HepG2 (cell line): ENCODE measurements around the gene SH2B2. TPM values are rescaled to one million over a fixed set of nuclear protein-coding genes. Genes with fewer than 3 reads are reported as not detected.
A peak's percentile ranks its signal among the peaks of the same experiment; 100 is the strongest.

Experiments used
- CSRNP1 ChIP-seq: sonication (generic); formaldehyde crosslinking; IDR thresholded peaks from 2 replicates; pipeline ENCODE4 v1.8.1; 2023; ENCODE audit warnings: mild to moderate bottlenecking, missing genetic modification reagents
- ETV5 ChIP-seq: IDR thresholded peaks from 2 replicates; pipeline ENCODE4 v1.6.1; 2018; ENCODE audit warnings: missing biosample characterization, missing genetic modification reagents, inconsistent platforms, borderline replicate concordance
- GLMP ChIP-seq: sonication (generic); formaldehyde crosslinking; IDR thresholded peaks from 2 replicates; pipeline ENCODE4 v1.9.0; 2021; ENCODE audit warnings: missing genetic modification reagents, mild to moderate bottlenecking, borderline replicate concordance
- HNF1B ChIP-seq: sonication (generic); formaldehyde crosslinking; IDR thresholded peaks from 2 replicates; pipeline ENCODE4 v1.5.1; 2020; ENCODE audit warnings: mild to moderate bottlenecking, moderate library complexity, missing genetic modification reagents
- HOMEZ ChIP-seq: IDR thresholded peaks from 2 replicates; pipeline ENCODE4 v1.6.1; 2016; ENCODE audit warnings: low read depth
- NR2F6 ChIP-seq, 2 experiments: IDR thresholded peaks; 2 replicates each; pipeline ENCODE4 v1.6.1; 2016; ENCODE audit warnings: antibody characterized with exemption in 1 of 2, mild to moderate bottlenecking in 1 of 2
- PRDM15 ChIP-seq: sonication (generic); formaldehyde crosslinking; IDR thresholded peaks from 2 replicates; pipeline ENCODE4 v1.4.0; 2020; ENCODE audit warnings: missing genetic modification reagents
- SOX6 ChIP-seq, 2 experiments: fragments of 450-650 bp in 1 of 2; sonication (generic) in 1 of 2; formaldehyde crosslinking in 1 of 2; IDR thresholded peaks; 2 replicates each; pipeline versions ENCODE4 v1.4.0 to v1.6.1; 2017 to 2020; ENCODE audit warnings: antibody characterized with exemption in 1 of 2, mild to moderate bottlenecking in 1 of 2, missing genetic modification reagents in 1 of 2
- THAP9 ChIP-seq: sonication (generic); formaldehyde crosslinking; IDR thresholded peaks from 2 replicates; pipeline ENCODE4; 2020; ENCODE audit warnings: missing genetic modification reagents, mild to moderate bottlenecking, borderline replicate concordance
- ZNF12 ChIP-seq: sonication (generic); formaldehyde crosslinking; IDR thresholded peaks from 2 replicates; pipeline ENCODE4 v1.5.0; 2020; ENCODE audit warnings: missing genetic modification reagents
- ZNF704 ChIP-seq: sonication (generic); formaldehyde crosslinking; IDR thresholded peaks from 2 replicates; pipeline ENCODE4 v1.8.1; 2023; ENCODE audit warnings: mild to moderate bottlenecking, inconsistent platforms, moderate library complexity, missing genetic modification reagents, borderline replicate concordance
- polyA plus RNA-seq, 8 experiments: library from polyadenylated mRNA; depleted of rRNA in 3 of 8; stranded (reverse) in 7 of 8; unstranded in 1 of 8; fragments of >200 nt; fragmentation: Illumina TruSeq in 4 of 8; extraction: Trizol in 4 of 8; gene quantifications; 2 replicates each; pipeline versions ENCODE4 v1.2.1 to v1.2.3, GENCODE V29; 2011 to 2016; ENCODE audit warnings: low read depth in 4 of 8, missing spikeins in 1 of 8, mixed read lengths in 1 of 8; ENCODE audit not compliant: insufficient read depth in 1 of 8
- total RNA-seq, 5 experiments: library from RNA; depleted of rRNA; stranded (reverse); fragments of >200 nt; fragmentation: Illumina TruSeq; extraction: Trizol; gene quantifications; 2 replicates each; pipeline ENCODE4 v1.2.3, GENCODE V29; 2016; ENCODE audit warnings: low read depth in 1 of 5

SH2B2 gene
- total and polyA plus RNA-seq, 2 of the 13 experiments (the other 11 are each of a cell fraction or from before 2014, with no cell fraction given), result 0.46 to 1.3 TPM

GRCh38 chr7:102286237-102287110, at the start of gene SH2B2 (continued):
- TF ChIP-seq THAP9, result peak; percentile 41; the same call in 1 of the 2 replicates
- peak; percentile 45; the same call in 1 of the 2 replicates for TF ChIP-seq CSRNP1 (CRISPR knock-in tag)
- TF ChIP-seq HOMEZ (CRISPR knock-in tag), result 0 out of 2 replicates have a peak, but pooled peaks have one; percentile 18
- TF ChIP-seq NR2F6 (IDR thresholded peaks at IDR 0.05), result no peak
- TF ChIP-seq NR2F6 (CRISPR knock-in tag; IDR thresholded peaks at IDR 0.05), result peak; percentile 45
- TF ChIP-seq ETV5 (CRISPR knock-in tag), result peak; percentile 54; the same call in 1 of the 2 replicates
- peak; percentile 57; the same call in 1 of the 2 replicates for TF ChIP-seq HNF1B
- no peak for TF ChIP-seq GLMP (CRISPR knock-in tag)
- no peak for TF ChIP-seq SOX6 (IDR thresholded peaks at IDR 0.05)
- peak; percentile 76 for TF ChIP-seq SOX6 (CRISPR knock-in tag; IDR thresholded peaks at IDR 0.05)
- no peak for TF ChIP-seq ZNF12 (CRISPR knock-in tag)
- no peak for TF ChIP-seq PRDM15 (CRISPR knock-in tag)
- peak; percentile 62; the same call in 1 of the 2 replicates for TF ChIP-seq ZNF704
